ENCODE data around the gene NACAD.
A peak's percentile ranks its signal among the peaks of the same experiment; 100 is the strongest.

NACAD gene

DNA sequence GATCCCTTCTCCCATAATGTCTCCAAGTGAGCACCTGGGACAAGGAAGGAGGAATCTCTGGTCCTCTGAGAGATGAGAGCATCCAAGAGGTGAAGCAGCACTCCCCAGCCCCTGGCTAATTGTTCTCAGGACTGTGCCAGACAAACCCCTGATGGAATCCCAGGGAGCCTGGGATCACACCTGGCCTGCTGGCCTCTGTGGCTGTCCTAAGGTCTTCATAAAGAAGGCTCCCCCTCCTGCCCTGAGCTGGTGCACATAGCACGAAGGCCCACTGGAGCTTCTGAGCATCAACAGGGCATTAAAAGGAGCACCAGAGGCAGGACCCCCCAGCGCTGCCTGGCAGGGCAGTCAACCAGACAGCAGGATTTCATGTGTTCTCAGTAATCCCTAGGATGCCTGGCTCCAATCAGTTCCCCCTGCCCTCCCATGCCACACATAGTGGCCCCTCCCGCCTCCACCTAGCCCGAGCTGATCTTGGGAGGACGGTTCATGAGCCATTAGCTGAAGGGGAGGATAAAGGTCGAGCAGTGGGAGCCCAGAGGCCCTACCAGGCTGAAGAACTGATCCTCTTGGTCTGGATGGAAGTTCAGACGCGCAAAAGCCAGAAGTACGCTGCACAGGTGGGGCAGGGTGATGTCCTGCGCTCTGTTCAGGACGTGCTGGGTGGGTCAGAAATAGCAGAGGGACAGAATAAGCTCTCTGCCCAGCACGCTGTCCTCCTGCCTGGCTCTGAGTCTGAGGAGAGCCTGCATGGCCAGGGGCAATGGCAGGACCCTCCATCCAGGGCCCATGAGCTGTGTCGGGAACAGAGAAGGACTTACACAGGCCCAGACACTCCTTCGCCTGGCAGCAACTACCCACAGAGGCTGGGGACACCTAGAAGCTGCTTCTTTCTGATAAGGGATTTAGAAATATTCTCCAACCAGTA, 14.3 kb upstream of the NACAD start:
- Histone ChIP-seq H3K9me3 (ENCODE audit: control insufficient read depth, insufficient read depth, low read length) (no peaks in the 10 kb centered on the region), H3K9ac (ENCODE audit: low read depth, low read length) (no peak overlapping the region), H3K4me1 (ENCODE audit: control insufficient read depth, insufficient read depth, low read length) (no peaks in the 10 kb centered on the region), H3K27me3 (ENCODE audit: control insufficient read depth, insufficient read depth, low read length) (no peaks in the 10 kb centered on the region), H3K4me3 (ENCODE audit: low read depth, low read length) (no peak overlapping the region), H3K36me3 (ENCODE audit: control insufficient read depth, insufficient read depth, low read length) (peaks cover 97% of the 10 kb centered on the region), H3K27ac (ENCODE audit: low read depth, low read length) (no peak overlapping the region)

DNA sequence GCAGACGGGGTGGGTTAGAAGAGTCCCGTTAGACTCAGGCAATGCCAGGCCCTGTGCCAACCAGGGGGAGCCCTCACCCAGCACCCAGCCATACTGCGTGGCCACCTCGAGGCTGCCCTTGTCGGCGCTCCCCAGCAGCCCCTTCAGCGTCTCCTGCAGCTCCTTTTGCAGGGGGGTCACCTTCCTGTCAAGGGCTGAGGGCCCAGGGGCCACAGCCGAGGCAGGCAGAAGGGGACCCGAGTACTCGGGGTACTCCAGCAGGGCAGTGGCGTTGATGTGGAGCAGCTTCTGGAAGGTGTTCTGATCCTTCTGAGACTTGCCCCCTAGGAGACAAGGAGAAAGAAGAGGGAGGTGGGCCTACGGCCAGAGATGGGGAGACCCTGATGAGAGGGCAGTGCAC, 13.0 kb upstream of the NACAD start:
- no peaks in the 10 kb centered on the region for H3K9me3 ChIP-seq (ENCODE audit: control insufficient read depth, insufficient read depth, low read length)
- H3K27me3 ChIP-seq (ENCODE audit: control insufficient read depth, insufficient read depth, low read length), result no peaks in the 10 kb centered on the region
- no peak overlapping the region for H3K27ac ChIP-seq (ENCODE audit: low read depth, low read length)
- H3K36me3 ChIP-seq (ENCODE audit: control insufficient read depth, insufficient read depth, low read length), result peaks cover 84% of the 10 kb centered on the region
- no peak overlapping the region for H3K4me3 ChIP-seq (ENCODE audit: low read depth, low read length)
- no peak overlapping the region for H3K9ac ChIP-seq (ENCODE audit: low read depth, low read length)
- H3K4me1 ChIP-seq (ENCODE audit: control insufficient read depth, insufficient read depth, low read length), result no peaks in the 10 kb centered on the region

DNA sequence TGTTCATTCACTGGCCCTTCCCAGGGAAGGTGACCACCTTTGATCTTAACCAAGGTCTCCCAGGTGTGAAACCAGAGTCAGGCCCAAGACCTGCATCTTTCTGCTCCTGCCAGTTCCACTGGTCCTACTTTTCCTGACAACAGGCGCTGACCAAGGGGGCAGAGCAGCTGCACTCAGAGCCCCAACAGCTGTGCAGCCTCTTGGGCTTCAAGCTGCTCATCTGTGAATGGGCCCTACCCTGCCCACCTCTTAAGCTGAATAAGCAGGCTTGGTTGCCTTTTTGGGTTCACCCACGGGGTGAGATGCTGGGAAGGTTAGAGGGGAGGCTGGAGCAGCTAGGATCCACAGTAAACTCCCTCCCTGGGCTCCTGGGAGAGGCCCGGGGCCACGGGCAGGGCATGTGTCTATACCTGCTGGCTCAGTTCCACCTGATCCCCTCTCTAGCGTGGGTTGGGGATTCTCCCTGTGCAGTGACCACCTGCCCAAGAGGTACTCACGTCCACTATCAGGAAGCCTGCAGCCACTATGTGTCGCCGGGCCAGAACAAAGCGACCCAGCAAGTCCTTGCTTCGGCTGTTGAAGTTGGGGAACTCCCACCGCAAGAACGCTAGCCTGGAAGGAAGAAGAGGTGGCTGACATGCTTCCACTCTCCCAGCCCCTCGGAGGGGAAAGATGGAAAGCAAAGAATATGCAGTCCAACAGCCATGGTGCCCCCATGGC, 12.2 kb upstream of the NACAD start:
- H3K27ac ChIP-seq (ENCODE audit: low read depth, low read length), result no peak overlapping the region
- H3K9me3 ChIP-seq (ENCODE audit: control insufficient read depth, insufficient read depth, low read length), result no peaks in the 10 kb centered on the region
- H3K9ac ChIP-seq (ENCODE audit: low read depth, low read length), result no peak overlapping the region
- H3K36me3 ChIP-seq (ENCODE audit: control insufficient read depth, insufficient read depth, low read length), result peaks cover 75% of the 10 kb centered on the region
- no peak overlapping the region for H3K4me3 ChIP-seq (ENCODE audit: low read depth, low read length)
- no peaks in the 10 kb centered on the region for H3K4me1 ChIP-seq (ENCODE audit: control insufficient read depth, insufficient read depth, low read length)
- no peaks in the 10 kb centered on the region for H3K27me3 ChIP-seq (ENCODE audit: control insufficient read depth, insufficient read depth, low read length)

DNA sequence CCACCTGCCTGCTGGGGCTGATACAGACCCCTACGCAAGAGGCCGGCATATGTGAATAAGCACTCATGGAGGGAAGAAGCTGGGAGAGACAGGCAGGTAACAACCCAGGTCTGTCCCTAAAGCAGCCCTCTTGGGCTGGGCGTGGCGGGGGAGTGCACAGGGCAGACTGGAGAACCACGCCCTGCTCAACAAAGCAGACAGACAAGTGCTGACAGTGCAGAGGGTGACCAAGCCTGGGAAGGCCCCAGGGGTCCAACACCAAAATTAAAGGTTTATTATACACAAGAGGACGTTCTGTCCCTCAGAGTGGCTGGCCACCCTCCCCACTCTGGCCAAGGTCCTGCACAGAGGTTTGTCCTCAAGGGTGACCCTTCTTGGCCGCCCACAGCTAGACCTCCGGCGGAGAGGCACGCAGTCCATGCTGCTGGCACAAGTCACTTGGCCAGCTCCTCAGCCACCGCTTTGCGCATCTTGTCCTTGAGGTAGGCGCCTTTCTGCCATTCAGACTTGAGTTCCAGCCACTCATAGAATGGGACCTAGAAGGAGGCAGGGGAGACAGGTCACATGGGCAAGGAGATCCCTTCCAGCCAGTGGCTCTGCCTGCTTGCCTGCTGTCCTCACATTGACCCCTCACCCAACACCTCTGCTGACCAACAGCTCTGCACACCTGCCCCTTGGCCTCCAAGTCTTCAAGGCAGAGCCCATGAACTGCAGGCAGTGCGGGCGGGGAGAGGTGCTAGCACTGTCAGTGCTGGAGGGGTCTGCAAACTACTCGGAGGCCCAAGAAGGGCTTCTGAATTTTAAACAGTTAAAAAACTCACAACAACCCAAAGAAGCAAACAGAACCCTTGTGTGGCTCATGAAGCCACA, 11.4 kb upstream of the NACAD start:
- H3K36me3 ChIP-seq (ENCODE audit: control insufficient read depth, insufficient read depth, low read length), result peaks cover 67% of the 10 kb centered on the region

DNA sequence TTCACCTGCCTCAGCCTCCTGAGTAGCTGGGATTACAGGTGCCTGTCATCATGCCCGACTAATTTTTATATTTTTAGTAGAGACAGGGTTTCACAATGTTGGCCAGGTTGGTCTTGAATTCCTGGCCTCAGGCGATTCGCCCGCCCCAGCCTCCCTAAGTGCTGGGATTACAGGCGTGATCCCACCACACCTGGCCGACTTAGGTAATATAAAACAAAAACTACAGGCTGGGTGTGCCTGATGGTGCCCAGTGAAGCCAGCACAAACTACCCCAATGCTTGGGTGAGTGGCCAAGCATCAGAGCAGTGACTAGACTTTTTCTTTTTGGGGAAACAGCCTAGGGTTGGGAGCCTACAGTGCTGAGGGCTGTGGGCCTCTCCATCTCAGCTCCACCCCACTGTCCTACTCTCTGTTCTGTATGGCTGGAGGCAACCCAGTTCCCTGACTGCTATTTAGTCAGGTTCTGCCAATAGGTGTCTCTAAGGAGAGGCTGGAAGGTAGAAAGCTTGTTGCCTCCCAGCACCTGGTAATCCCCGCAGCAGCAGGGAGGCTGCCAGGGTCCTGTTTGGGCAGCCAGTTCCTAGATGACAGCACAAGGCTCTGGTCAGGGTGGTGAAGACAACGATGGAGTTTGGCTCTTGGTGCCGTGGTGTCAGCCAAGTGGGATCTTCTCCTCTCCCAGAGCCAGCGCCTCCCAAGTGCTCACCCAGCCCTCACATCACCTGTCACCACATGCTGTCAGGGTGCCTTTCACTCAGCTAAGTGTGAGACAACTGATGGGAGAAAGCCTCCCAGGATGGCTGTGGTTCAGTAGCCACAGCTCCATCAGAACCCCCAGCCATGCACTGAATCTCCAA, 10.4 kb upstream of the NACAD start:
- no peak overlapping the region for H3K4me3 ChIP-seq (ENCODE audit: low read depth, low read length)
- no peaks in the 10 kb centered on the region for H3K4me1 ChIP-seq (ENCODE audit: control insufficient read depth, insufficient read depth, low read length)
- no peak overlapping the region for H3K27ac ChIP-seq (ENCODE audit: low read depth, low read length)
- no peaks in the 10 kb centered on the region for H3K27me3 ChIP-seq (ENCODE audit: control insufficient read depth, insufficient read depth, low read length)
- H3K9ac ChIP-seq (ENCODE audit: low read depth, low read length), result no peak overlapping the region
- H3K9me3 ChIP-seq (ENCODE audit: control insufficient read depth, insufficient read depth, low read length), result no peaks in the 10 kb centered on the region
- peaks cover 58% of the 10 kb centered on the region for H3K36me3 ChIP-seq (ENCODE audit: control insufficient read depth, insufficient read depth, low read length)

More for the DNA sequence above, 11.4 kb upstream of the NACAD start:
- Histone ChIP-seq H3K4me1 (ENCODE audit: control insufficient read depth, insufficient read depth, low read length) (no peaks in the 10 kb centered on the region), H3K27me3 (ENCODE audit: control insufficient read depth, insufficient read depth, low read length) (no peaks in the 10 kb centered on the region), H3K4me3 (ENCODE audit: low read depth, low read length) (no peak overlapping the region), H3K9me3 (ENCODE audit: control insufficient read depth, insufficient read depth, low read length) (no peaks in the 10 kb centered on the region), H3K9ac (ENCODE audit: low read depth, low read length) (no peak overlapping the region), H3K27ac (ENCODE audit: low read depth, low read length) (no peak overlapping the region)

DNA sequence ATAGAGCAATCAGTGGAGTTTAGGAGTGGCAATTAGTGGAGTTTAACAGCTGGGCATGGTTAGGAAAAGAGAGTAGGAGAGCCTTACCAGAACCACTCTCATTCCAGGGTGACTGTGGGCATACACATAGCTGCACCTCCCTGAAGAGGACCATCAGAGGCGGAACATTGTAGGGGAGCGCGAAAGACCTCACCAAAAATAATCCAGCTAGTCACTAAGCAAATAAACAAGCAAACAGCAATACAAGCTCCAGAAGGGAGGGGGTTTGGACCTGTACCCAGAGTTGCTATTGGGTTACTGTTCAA, 4.1 kb upstream of the NACAD start:
- no peak overlapping the region for H3K9ac ChIP-seq (ENCODE audit: low read depth, low read length)
- peak overlapping the region; percentile 24 for H3K27ac ChIP-seq (ENCODE audit: low read depth, low read length)
- no peaks in the 10 kb centered on the region for H3K9me3 ChIP-seq (ENCODE audit: control insufficient read depth, insufficient read depth, low read length)
- no peak overlapping the region for H3K4me3 ChIP-seq (ENCODE audit: low read depth, low read length)
- H3K27me3 ChIP-seq (ENCODE audit: control insufficient read depth, insufficient read depth, low read length), result peaks cover 5% of the 10 kb centered on the region; the same call in 1 of the 2 replicates
- no peaks in the 10 kb centered on the region for H3K36me3 ChIP-seq (ENCODE audit: control insufficient read depth, insufficient read depth, low read length)
- H3K4me1 ChIP-seq (ENCODE audit: control insufficient read depth, insufficient read depth, low read length), result peaks cover 12% of the 10 kb centered on the region

DNA sequence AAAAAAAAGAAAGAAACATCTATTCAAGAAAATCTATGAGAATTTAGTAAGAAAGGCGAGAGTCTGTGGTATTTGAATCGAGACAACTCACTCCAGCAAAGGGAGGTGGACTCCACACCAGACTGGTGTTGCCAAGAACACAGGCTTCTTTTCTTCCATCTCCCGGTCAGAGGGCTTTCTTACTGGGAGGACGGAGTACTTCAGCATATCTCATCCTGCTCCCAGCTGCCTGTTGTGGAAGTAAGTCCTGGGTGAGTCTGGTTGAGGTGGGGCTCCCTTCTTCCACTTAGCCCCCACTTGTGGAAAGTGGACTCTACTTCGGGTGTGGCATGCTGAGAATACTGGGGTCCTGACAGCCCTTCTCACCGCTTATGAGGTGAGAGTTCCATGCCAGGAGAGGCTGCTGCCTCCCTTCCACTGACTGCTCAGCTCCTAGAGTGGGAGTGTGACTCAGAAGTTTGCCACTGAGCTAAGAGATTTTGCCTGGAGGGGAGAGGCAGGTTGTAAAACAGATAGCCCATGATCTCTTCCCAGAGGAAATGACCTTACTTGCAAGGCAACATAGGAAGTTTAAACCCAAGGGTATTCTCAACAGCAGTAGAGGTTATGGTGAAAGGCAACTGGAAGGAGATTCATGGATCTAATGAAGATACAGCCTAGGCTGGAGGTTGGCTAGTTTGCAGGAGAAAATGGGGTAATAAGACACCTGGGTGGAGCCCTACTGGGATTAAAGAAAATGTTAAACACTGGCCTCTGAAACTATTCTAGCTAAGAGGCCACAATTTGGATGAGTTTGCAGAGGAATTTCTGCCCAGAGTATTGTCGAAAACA, 3.5 kb upstream of the NACAD start:
- Histone ChIP-seq H3K4me3 (ENCODE audit: low read depth, low read length) (no peak overlapping the region), H3K27ac (ENCODE audit: low read depth, low read length) (peak overlapping the region; percentile 24)

DNA sequence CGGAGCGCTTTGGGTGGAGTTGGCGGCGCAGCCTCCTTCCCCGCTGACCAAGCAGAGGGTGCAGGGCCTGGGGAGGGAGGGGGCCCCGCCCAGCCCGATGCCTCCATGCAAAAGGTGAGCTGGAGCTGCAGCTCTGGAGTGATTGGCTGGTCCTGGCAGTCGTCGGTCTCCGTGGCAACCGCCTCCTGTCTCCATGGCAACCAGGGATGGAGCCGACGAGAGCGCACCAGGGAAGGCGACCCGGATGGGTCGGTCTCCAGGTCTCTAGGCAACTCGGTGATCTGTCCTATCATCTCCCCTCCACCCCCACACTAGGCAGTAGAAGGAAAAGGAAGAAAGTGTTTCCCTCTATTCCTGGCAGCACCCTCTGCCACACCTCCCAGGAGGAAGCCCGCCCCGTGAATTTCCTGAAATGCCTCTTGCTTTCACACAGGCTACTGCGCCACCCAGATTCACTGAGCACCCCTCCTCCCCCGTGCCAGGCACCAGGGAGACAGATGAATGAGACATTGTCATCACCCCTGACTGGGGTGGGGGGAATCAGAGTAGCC, 647 bp upstream of the NACAD start:
- H3K27ac ChIP-seq (ENCODE audit: low read depth, low read length), result no peak overlapping the region
- no peak overlapping the region for H3K9ac ChIP-seq (ENCODE audit: low read depth, low read length)
- no peaks in the 10 kb centered on the region for H3K36me3 ChIP-seq (ENCODE audit: control insufficient read depth, insufficient read depth, low read length)
- peaks cover 12% of the 10 kb centered on the region for H3K4me1 ChIP-seq (ENCODE audit: control insufficient read depth, insufficient read depth, low read length)
- peak overlapping the region; percentile 61 for H3K4me3 ChIP-seq (ENCODE audit: low read depth, low read length)
- H3K27me3 ChIP-seq (ENCODE audit: control insufficient read depth, insufficient read depth, low read length), result peaks cover 7% of the 10 kb centered on the region; the same call in 1 of the 2 replicates
- no peaks in the 10 kb centered on the region for H3K9me3 ChIP-seq (ENCODE audit: control insufficient read depth, insufficient read depth, low read length)

More for the DNA sequence above, 3.5 kb upstream of the NACAD start:
- Histone ChIP-seq H3K9me3 (ENCODE audit: control insufficient read depth, insufficient read depth, low read length) (no peaks in the 10 kb centered on the region), H3K27me3 (ENCODE audit: control insufficient read depth, insufficient read depth, low read length) (peaks cover 7% of the 10 kb centered on the region; the same call in 1 of the 2 replicates), H3K4me1 (ENCODE audit: control insufficient read depth, insufficient read depth, low read length) (peaks cover 12% of the 10 kb centered on the region), H3K36me3 (ENCODE audit: control insufficient read depth, insufficient read depth, low read length) (no peaks in the 10 kb centered on the region), H3K9ac (ENCODE audit: low read depth, low read length) (no peak overlapping the region)

DNA sequence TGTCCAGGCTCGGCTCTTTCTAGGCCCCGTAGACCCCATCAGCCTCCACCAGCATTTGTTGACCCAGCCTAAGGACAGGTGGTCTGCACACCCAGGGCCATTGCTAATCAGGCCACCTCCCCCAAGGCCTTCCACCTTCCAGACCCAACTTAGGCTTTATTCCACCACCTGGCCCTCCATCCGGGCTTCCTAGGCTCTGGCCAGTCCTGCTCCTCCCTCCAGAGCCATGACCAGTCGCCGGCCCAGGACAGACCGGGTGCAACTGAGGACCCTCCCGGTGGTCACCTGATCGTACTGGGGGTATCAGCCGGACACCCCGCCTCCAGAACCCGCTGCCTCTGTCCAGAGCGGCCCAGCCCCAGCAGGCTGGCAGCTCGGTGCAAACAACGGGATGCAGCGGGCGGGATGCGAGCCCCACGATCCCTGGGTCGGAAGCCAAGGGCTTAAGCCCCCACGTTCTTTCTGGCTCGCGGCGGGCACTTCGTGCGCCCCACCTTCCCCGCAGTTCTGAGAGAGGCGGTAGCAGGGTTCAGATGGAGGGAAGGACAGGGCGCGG, 545 bp downstream of the NACAD start:
- H3K4me3 ChIP-seq (ENCODE audit: low read depth, low read length), result peak overlapping the region; percentile 61
- no peak overlapping the region for H3K27ac ChIP-seq (ENCODE audit: low read depth, low read length)
- no peaks in the 10 kb centered on the region for H3K36me3 ChIP-seq (ENCODE audit: control insufficient read depth, insufficient read depth, low read length)
- H3K9me3 ChIP-seq (ENCODE audit: control insufficient read depth, insufficient read depth, low read length), result no peaks in the 10 kb centered on the region
- H3K9ac ChIP-seq (ENCODE audit: low read depth, low read length), result no peak overlapping the region
- H3K4me1 ChIP-seq (ENCODE audit: control insufficient read depth, insufficient read depth, low read length), result peaks cover 12% of the 10 kb centered on the region
- peaks cover 7% of the 10 kb centered on the region; the same call in 1 of the 2 replicates for H3K27me3 ChIP-seq (ENCODE audit: control insufficient read depth, insufficient read depth, low read length)

All from HUES48 (cell line).